Loucy (cell line): ENCODE data around the gene HRK.
"Not testable (repeated sequence)": the region's sequence is repeated elsewhere in the genome, so short reads cannot be mapped to it uniquely, and the experiment has no call there.

Experiments
- H2AFZ ChIP-seq: fragments of 200-600 bp; sonication (generic); 2 replicates; pipeline ENCODE4 v1.6.0; 2016; ENCODE audit warnings: antibody characterized with exemption, mild to moderate bottlenecking, low read length, moderate library complexity
- H3F3A ChIP-seq: fragments of 200-600 bp; 2 replicates; pipeline ENCODE4 v1.6.0; 2016; ENCODE audit warnings: antibody characterized with exemption, low read depth, mild to moderate bottlenecking
- H3K27me3 ChIP-seq: fragments of 200-600 bp; sonication (generic); 2 replicates; pipeline ENCODE4 v1.6.1; 2014; ENCODE audit warnings: low read length, mild to moderate bottlenecking; ENCODE audit not compliant: insufficient read depth, poor library complexity, severe bottlenecking
- H3K36me3 ChIP-seq: fragments of 200-600 bp; sonication (generic); 2 replicates; pipeline ENCODE4 v1.6.1; 2016; ENCODE audit warnings: low read length; ENCODE audit not compliant: insufficient read depth
- H3K4me1 ChIP-seq: fragments of 200-600 bp; sonication (generic); 2 replicates; pipeline ENCODE4 v1.5.1; 2014; ENCODE audit warnings: low read length, mild to moderate bottlenecking; ENCODE audit not compliant: insufficient read depth, poor library complexity, severe bottlenecking
- H3K4me2 ChIP-seq: fragments of 200-600 bp; sonication (generic); 2 replicates; pipeline ENCODE4 v1.6.0; 2014; ENCODE audit warnings: antibody characterized with exemption, low read length, low read depth, mild to moderate bottlenecking; ENCODE audit not compliant: poor library complexity, severe bottlenecking
- H3K4me3 ChIP-seq: fragments of 200-600 bp; sonication (generic); 2 replicates; pipeline ENCODE4 v1.5.1; 2014; ENCODE audit warnings: low read length, mild to moderate bottlenecking, mixed read lengths; ENCODE audit not compliant: poor library complexity, severe bottlenecking
- H3K79me2 ChIP-seq: fragments of 200-600 bp; sonication (generic); 2 replicates; pipeline ENCODE4 v1.6.1; 2014; ENCODE audit warnings: low read length; ENCODE audit not compliant: insufficient read depth
- H3K9ac ChIP-seq: fragments of 200-600 bp; sonication (generic); 2 replicates; pipeline ENCODE4 v1.6.0; 2014; ENCODE audit warnings: mild to moderate bottlenecking, low read depth, low read length, moderate library complexity; ENCODE audit not compliant: poor library complexity, severe bottlenecking
- H3K9me2 ChIP-seq: fragments of 200-600 bp; sonication (generic); replicated peaks from 2 replicates; pipeline ENCODE4 v1.6.1; 2016; ENCODE audit warnings: low read depth, low read length, mixed read lengths
- H3K9me3 ChIP-seq: fragments of 200-600 bp; sonication (generic); 2 replicates; pipeline ENCODE4 v1.6.1; 2014; ENCODE audit warnings: mild to moderate bottlenecking, antibody characterized with exemption, low read length, low read depth; ENCODE audit not compliant: insufficient read depth
- H4K20me1 ChIP-seq: fragments of 200-600 bp; sonication (generic); 2 replicates; pipeline ENCODE4 v1.6.0; 2014; ENCODE audit warnings: antibody characterized with exemption, low read length, mild to moderate bottlenecking; ENCODE audit not compliant: insufficient read depth, poor library complexity, severe bottlenecking
- CTCF ChIP-seq: fragments of 200-600 bp; sonication (generic); conservative IDR thresholded peaks from 2 replicates; pipeline ENCODE4 v1.5.1; 2014; ENCODE audit warnings: mild to moderate bottlenecking, antibody characterized with exemption, low read length
- EZH2phosphoT487 ChIP-seq: fragments of 200-600 bp; IDR thresholded peaks from 2 replicates; pipeline ENCODE4 v1.6.1; 2018; ENCODE audit warnings: antibody characterized with exemption, mild to moderate bottlenecking, moderate library complexity, borderline replicate concordance

The HRK gene

GRCh38 chr12:116818948-116819832 lies 62.1 kb downstream of the HRK start:
- TF ChIP-seq EZH2phosphoT487 (no peak), CTCF (no peak)
- H3K4me2 ChIP-seq, result peak overlapping the region; percentile 89
- no peaks in the 10 kb centered on the region for H3K9me3 ChIP-seq
- no peaks in the 10 kb centered on the region for H3K9me2 ChIP-seq
- no peaks in the 10 kb centered on the region for H4K20me1 ChIP-seq
- peak overlapping the region; percentile 86 for H3K9ac ChIP-seq
- no peaks in the 10 kb centered on the region for H3K79me2 ChIP-seq
- H3F3A ChIP-seq, result 0 out of 2 replicates have a peak, but pooled peaks cover 3% of the 10 kb centered on the region
- no peaks in the 10 kb centered on the region for H3K27me3 ChIP-seq
- H3K4me1 ChIP-seq, result peaks cover 7% of the 10 kb centered on the region
- H2AFZ ChIP-seq, result peak overlapping the region; percentile 98
- H3K4me3 ChIP-seq, result peak overlapping the region; percentile 85
- H3K36me3 ChIP-seq, result no peaks in the 10 kb centered on the region

- TF ChIP-seq CTCF (no peak), EZH2phosphoT487 (no peak)
- H3K4me2 ChIP-seq, result peak overlapping the region; percentile 89
- H2AFZ ChIP-seq, result peak overlapping the region; percentile 98
- H3K9me3 ChIP-seq, result no peaks in the 10 kb centered on the region
- H3K4me3 ChIP-seq, result peak overlapping the region; percentile 85
- no peaks in the 10 kb centered on the region for H3K9me2 ChIP-seq
- no peaks in the 10 kb centered on the region for H3K36me3 ChIP-seq
- peak overlapping the region; percentile 86 for H3K9ac ChIP-seq
- no peaks in the 10 kb centered on the region for H3K27me3 ChIP-seq
- H4K20me1 ChIP-seq, result no peaks in the 10 kb centered on the region
- H3K4me1 ChIP-seq, result peaks cover 7% of the 10 kb centered on the region
- 0 out of 2 replicates have a peak, but pooled peaks cover 3% of the 10 kb centered on the region for H3F3A ChIP-seq
- no peaks in the 10 kb centered on the region for H3K79me2 ChIP-seq
Observed at GRCh38 chr12:116818341-116818856, 62.8 kb downstream of the HRK start.

GRCh38 chr12:116814766-116815165 lies 66.5 kb downstream of the HRK start:
- H3K27me3 ChIP-seq, H2AFZ ChIP-seq, H3K9ac ChIP-seq, H3K79me2 ChIP-seq, H3F3A ChIP-seq, H3K4me1 ChIP-seq, H3K36me3 ChIP-seq, H3K4me3 ChIP-seq, H4K20me1 ChIP-seq, H3K9me3 ChIP-seq, H3K9me2 ChIP-seq, H3K4me2 ChIP-seq: not testable (repeated sequence)
